Hepatocyte (in vitro differentiated cells): Measurements from ENCODE around the gene NFIX. TPM values are rescaled to one million over a fixed set of nuclear protein-coding genes. Genes with fewer than 3 reads are reported as not detected.
A peak's percentile ranks its signal among the peaks of the same experiment; 100 is the strongest.

Source experiments
- DNase-seq: peaks from one replicate; pipeline ENCODE4 v3.0.0-alpha.2; 2016; ENCODE audit warnings: low spot score
- H2AFZ ChIP-seq: fragments of 200-600 bp; sonication (generic); 2 replicates; pipeline ENCODE4 v1.6.0; 2016; ENCODE audit warnings: antibody characterized with exemption, mild to moderate bottlenecking
- H3K27ac ChIP-seq: fragments of 200-600 bp; sonication (generic); 2 replicates; pipeline ENCODE4 v1.5.1; 2016; ENCODE audit warnings: mild to moderate bottlenecking
- H3K27me3 ChIP-seq: fragments of 200-600 bp; sonication (generic); 2 replicates; pipeline ENCODE4 v1.6.1; 2016
- H3K36me3 ChIP-seq: fragments of 200-600 bp; sonication (generic); replicated peaks from 2 replicates; pipeline ENCODE4 v1.5.1; 2016; ENCODE audit warnings: low read depth; ENCODE audit not compliant: insufficient read depth
- H3K4me1 ChIP-seq: fragments of 200-600 bp; sonication (generic); 2 replicates; pipeline ENCODE4 v1.5.1; 2016; ENCODE audit warnings: mild to moderate bottlenecking, moderate library complexity; ENCODE audit not compliant: insufficient read depth
- H3K4me2 ChIP-seq: fragments of 200-600 bp; sonication (generic); 2 replicates; pipeline ENCODE4 v1.6.0; 2016
- H3K4me3 ChIP-seq: fragments of 200-600 bp; sonication (generic); 2 replicates; pipeline ENCODE4 v1.5.1; 2016; ENCODE audit warnings: mild to moderate bottlenecking
- H3K79me2 ChIP-seq: fragments of 200-600 bp; sonication (generic); 2 replicates; pipeline ENCODE4 v1.6.0; 2017; ENCODE audit warnings: mild to moderate bottlenecking
- H3K9me2 ChIP-seq: fragments of 200-600 bp; sonication (generic); replicated peaks from 2 replicates; pipeline ENCODE4 v1.6.0; 2017; ENCODE audit warnings: mild to moderate bottlenecking; ENCODE audit not compliant: insufficient read depth
- H3K9me3 ChIP-seq: fragments of 200-600 bp; sonication (generic); 2 replicates; pipeline ENCODE4 v1.5.1; 2016; ENCODE audit warnings: low read depth, mild to moderate bottlenecking
- H4K20me1 ChIP-seq: fragments of 200-600 bp; sonication (generic); 2 replicates; pipeline ENCODE4 v1.6.0; 2016; ENCODE audit warnings: mild to moderate bottlenecking; ENCODE audit not compliant: insufficient read depth, poor library complexity, severe bottlenecking
- EZH2 ChIP-seq: fragments of 200-600 bp; sonication (generic); IDR thresholded peaks from 2 replicates; pipeline ENCODE4 v1.6.1; 2016; ENCODE audit warnings: antibody characterized with exemption, mild to moderate bottlenecking, borderline replicate concordance
- EZH2phosphoT487 ChIP-seq: fragments of 200-600 bp; sonication (generic); IDR thresholded peaks from one replicate; pipeline ENCODE4 v1.6.1; 2018; ENCODE audit warnings: antibody characterized with exemption, mild to moderate bottlenecking, low read depth, moderate library complexity; ENCODE audit not compliant: unreplicated experiment, severe bottlenecking
- WGBS: methylation state at CpG from one replicate; pipeline ENCODE4 v1.1.6; 2016; ENCODE audit warnings: low lambda C conversion rate; ENCODE audit errors: missing lambda C conversion rate; 5-methylcytosine and 5-hydroxymethylcytosine counted together
- polyA plus RNA-seq: library from polyadenylated mRNA; unstranded; fragments of >200 nt; fragmentation: Nextera tagmentation; extraction: Ambion mirVana; gene quantifications from 2 replicates; pipeline ENCODE4 v1.2.1, GENCODE V29; 2016
- total RNA-seq: library from RNA; depleted of rRNA; stranded (reverse); fragments of >200 nt; gene quantifications from 2 replicates; pipeline ENCODE4 v1.2.3, GENCODE V29; 2014
- TF ChIP-seq, protein P1 (sequence below): fragments of 200-600 bp; sonication (generic); IDR thresholded peaks from 2 replicates; pipeline ENCODE4 v1.5.1; 2016; ENCODE audit warnings: antibody characterized with exemption, mild to moderate bottlenecking; ENCODE audit not compliant: poor library complexity

The NFIX gene
- total and polyA plus RNA-seq, 2 experiments from 2014 or later: 10.2 to 12.8 TPM

GRCh38 chr19:12982648-12983047 lies 12.6 kb upstream of the NFIX start:
- Histone ChIP-seq H3K4me1 (peaks cover 11% of the 10 kb centered on the region), H3K36me3 (no peaks in the 10 kb centered on the region), H3K4me3 (no peak overlapping the region), H2AFZ (no peak overlapping the region), H3K9me3 (no peaks in the 10 kb centered on the region), H3K27me3 (peaks cover 21% of the 10 kb centered on the region), H3K4me2 (no peak overlapping the region), H3K27ac (no peak overlapping the region), H3K9me2 (no peaks in the 10 kb centered on the region), H3K79me2 (no peaks in the 10 kb centered on the region), H4K20me1 (no peaks in the 10 kb centered on the region)
- DNase-seq: no peak
- no peak for TF ChIP-seq EZH2phosphoT487
- no peak for TF ChIP-seq EZH2
- TF ChIP-seq, protein P1, sequence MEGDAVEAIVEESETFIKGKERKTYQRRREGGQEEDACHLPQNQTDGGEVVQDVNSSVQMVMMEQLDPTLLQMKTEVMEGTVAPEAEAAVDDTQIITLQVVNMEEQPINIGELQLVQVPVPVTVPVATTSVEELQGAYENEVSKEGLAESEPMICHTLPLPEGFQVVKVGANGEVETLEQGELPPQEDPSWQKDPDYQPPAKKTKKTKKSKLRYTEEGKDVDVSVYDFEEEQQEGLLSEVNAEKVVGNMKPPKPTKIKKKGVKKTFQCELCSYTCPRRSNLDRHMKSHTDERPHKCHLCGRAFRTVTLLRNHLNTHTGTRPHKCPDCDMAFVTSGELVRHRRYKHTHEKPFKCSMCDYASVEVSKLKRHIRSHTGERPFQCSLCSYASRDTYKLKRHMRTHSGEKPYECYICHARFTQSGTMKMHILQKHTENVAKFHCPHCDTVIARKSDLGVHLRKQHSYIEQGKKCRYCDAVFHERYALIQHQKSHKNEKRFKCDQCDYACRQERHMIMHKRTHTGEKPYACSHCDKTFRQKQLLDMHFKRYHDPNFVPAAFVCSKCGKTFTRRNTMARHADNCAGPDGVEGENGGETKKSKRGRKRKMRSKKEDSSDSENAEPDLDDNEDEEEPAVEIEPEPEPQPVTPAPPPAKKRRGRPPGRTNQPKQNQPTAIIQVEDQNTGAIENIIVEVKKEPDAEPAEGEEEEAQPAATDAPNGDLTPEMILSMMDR: no peak
- WGBS: 86% methylated on average over 5 of the region's 6 CpGs

DNA sequence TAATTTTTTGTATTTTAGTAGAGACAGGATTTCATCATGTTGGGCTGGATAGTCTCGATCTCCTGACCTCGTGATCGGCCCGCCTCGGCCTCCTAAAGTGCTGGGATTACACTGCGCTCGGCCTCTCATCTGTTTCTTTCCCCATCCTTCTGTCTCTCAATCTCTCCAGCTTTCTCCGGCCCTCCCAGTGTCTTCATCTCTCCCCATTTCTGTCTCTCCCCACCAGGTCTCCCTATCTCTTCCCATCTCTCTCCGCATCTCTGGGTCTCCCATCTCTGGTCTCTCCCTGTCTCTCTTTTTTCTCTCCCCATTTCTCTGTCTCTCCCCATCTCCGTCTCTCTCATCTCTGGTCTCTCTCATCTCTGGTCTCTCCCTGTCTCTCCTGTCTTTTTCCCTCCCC lies 12.2 kb upstream of the NFIX start:
- H3K4me3 ChIP-seq: no peak overlapping the region
- H2AFZ ChIP-seq: peak overlapping the region; percentile 63
- no peaks in the 10 kb centered on the region for H3K36me3 ChIP-seq
- H4K20me1 ChIP-seq: no peaks in the 10 kb centered on the region
- no peak overlapping the region for H3K27ac ChIP-seq
- peaks cover 21% of the 10 kb centered on the region for H3K27me3 ChIP-seq
- whole genome bisulfite sequencing: 63% methylated on average over 9 of the region's 10 CpGs
- TF ChIP-seq, protein P1: no peak
- TF ChIP-seq EZH2 (no peak), EZH2phosphoT487 (no peak)
- no peaks in the 10 kb centered on the region for H3K79me2 ChIP-seq
- no peaks in the 10 kb centered on the region for H3K9me3 ChIP-seq
- H3K9me2 ChIP-seq: no peaks in the 10 kb centered on the region
- H3K4me2 ChIP-seq: peak overlapping the region; percentile 77
- DNase-seq: no peak
- H3K4me1 ChIP-seq: peaks cover 11% of the 10 kb centered on the region

DNA sequence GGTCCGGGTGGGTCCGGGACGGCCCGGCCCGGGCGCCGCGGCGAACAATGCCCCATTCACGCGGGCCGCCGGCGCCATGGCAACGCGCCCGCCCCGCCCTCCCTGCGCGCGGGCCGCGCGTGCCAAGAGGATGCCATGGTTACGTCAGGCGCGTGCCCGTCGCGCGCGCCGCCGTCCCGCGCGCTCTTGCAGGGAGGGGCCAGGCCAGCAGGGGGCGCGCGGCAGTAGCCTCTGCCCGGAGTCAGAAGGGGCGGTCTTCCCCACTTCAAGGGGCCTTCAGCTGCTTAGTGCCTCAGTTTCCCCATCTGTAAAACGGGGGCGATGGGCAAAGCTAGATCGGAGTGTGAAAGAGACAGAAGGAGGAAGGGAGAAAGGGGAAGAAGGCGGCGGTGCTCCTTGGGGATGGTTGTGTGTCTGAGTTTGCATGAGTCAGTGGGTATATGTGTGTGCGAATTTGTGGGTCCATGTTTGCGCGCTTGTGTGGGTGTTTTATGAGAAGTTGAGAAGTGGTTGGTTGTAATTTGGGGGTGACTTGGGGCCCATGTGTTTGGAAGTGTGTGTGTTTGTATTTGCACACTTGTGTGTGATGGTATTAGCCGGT lies 11.6 kb upstream of the NFIX start:
- H3K4me1 ChIP-seq: peaks cover 11% of the 10 kb centered on the region
- DNase-seq: peak; percentile 89
- H2AFZ ChIP-seq: no peak overlapping the region
- H3K36me3 ChIP-seq: no peaks in the 10 kb centered on the region
- TF ChIP-seq, protein P1: peak; percentile 90
- no peak for TF ChIP-seq EZH2
- H4K20me1 ChIP-seq: no peaks in the 10 kb centered on the region
- no peaks in the 10 kb centered on the region for H3K79me2 ChIP-seq
- WGBS: 19% methylated on average over 27 of the region's 51 CpGs
- H3K9me2 ChIP-seq: no peaks in the 10 kb centered on the region
- H3K4me3 ChIP-seq: no peak overlapping the region
- H3K4me2 ChIP-seq: peak overlapping the region; percentile 77
- no peaks in the 10 kb centered on the region for H3K9me3 ChIP-seq
- no peak overlapping the region for H3K27ac ChIP-seq
- H3K27me3 ChIP-seq: peaks cover 21% of the 10 kb centered on the region
